ENCODE data around the gene RAD51AP1. TPM values are rescaled to one million over a fixed set of nuclear protein-coding genes. Genes with fewer than 3 reads are reported as not detected.

The RAD51AP1 gene
- total RNA-seq, 1 donor from 2014 or later = 9.3 TPM

GRCh38 chr12:4526923-4527546 lies 11.7 kb upstream of the RAD51AP1 start:
- no peaks in the 10 kb centered on the region for H3K27me3 ChIP-seq (ENCODE audit: control insufficient read depth, insufficient read depth, low read length)
- DNase-seq (ENCODE audit: low read depth) = no peak
- TF ChIP-seq CTCF (IDR thresholded peaks at IDR 0.05; ENCODE audit: insufficient read depth, low read length, poor library complexity, severe bottlenecking) = peak; percentile 24
- no peaks in the 10 kb centered on the region for H3K36me3 ChIP-seq (ENCODE audit: control insufficient read depth, insufficient read depth, low read length)
- no peak overlapping the region for H3K4me3 ChIP-seq (ENCODE audit: low read depth, low read length)

- no peak overlapping the region for H3K4me3 ChIP-seq (ENCODE audit: low read depth, low read length)
- H3K27me3 ChIP-seq (ENCODE audit: control insufficient read depth, insufficient read depth, low read length) = no peaks in the 10 kb centered on the region
- no peaks in the 10 kb centered on the region for H3K36me3 ChIP-seq (ENCODE audit: control insufficient read depth, insufficient read depth, low read length)
- no peak for TF ChIP-seq CTCF (IDR thresholded peaks at IDR 0.05; ENCODE audit: insufficient read depth, low read length, poor library complexity, severe bottlenecking)
- no peak for DNase-seq (ENCODE audit: low read depth)
Measured at GRCh38 chr12:4530160-4530559, 8.5 kb upstream of the RAD51AP1 start.

GRCh38 chr12:4530982-4531586 lies 7.6 kb upstream of the RAD51AP1 start:
- no peaks in the 10 kb centered on the region for H3K27me3 ChIP-seq (ENCODE audit: control insufficient read depth, insufficient read depth, low read length)
- no peak for DNase-seq (ENCODE audit: low read depth)
- H3K4me3 ChIP-seq (ENCODE audit: low read depth, low read length) = no peak overlapping the region
- no peak for TF ChIP-seq CTCF (IDR thresholded peaks at IDR 0.05; ENCODE audit: insufficient read depth, low read length, poor library complexity, severe bottlenecking)
- H3K36me3 ChIP-seq (ENCODE audit: control insufficient read depth, insufficient read depth, low read length) = no peaks in the 10 kb centered on the region

GRCh38 chr12:4535092-4535491 lies 3.6 kb upstream of the RAD51AP1 start:
- no peak overlapping the region for H3K4me3 ChIP-seq (ENCODE audit: low read depth, low read length)
- DNase-seq (ENCODE audit: low read depth) = no peak
- H3K36me3 ChIP-seq (ENCODE audit: control insufficient read depth, insufficient read depth, low read length) = no peaks in the 10 kb centered on the region
- no peaks in the 10 kb centered on the region for H3K27me3 ChIP-seq (ENCODE audit: control insufficient read depth, insufficient read depth, low read length)
- no peak for TF ChIP-seq CTCF (IDR thresholded peaks at IDR 0.05; ENCODE audit: insufficient read depth, low read length, poor library complexity, severe bottlenecking)

GRCh38 chr12:4535871-4536270 lies 2.8 kb upstream of the RAD51AP1 start:
- TF ChIP-seq CTCF (IDR thresholded peaks at IDR 0.05; ENCODE audit: insufficient read depth, low read length, poor library complexity, severe bottlenecking) = no peak
- Histone ChIP-seq H3K4me3 (ENCODE audit: low read depth, low read length) (no peak overlapping the region), H3K27me3 (ENCODE audit: control insufficient read depth, insufficient read depth, low read length) (no peaks in the 10 kb centered on the region), H3K36me3 (ENCODE audit: control insufficient read depth, insufficient read depth, low read length) (no peaks in the 10 kb centered on the region)
- DNase-seq (ENCODE audit: low read depth) = no peak
